Tibial nerve (tissue), 3 donors: ENCODE data around the gene CPNE7.

Experiments
- POLR2A ChIP-seq, 2 donors: fragments of 450-650 bp; IDR thresholded peaks; one replicate each; pipeline ENCODE4 v1.6.1; 2017; ENCODE audit warnings: antibody characterized with exemption in 2 of 2, mild to moderate bottlenecking in 2 of 2, moderate library complexity in 2 of 2
- TF ChIP-seq, protein P1 (sequence below), 5 experiments: fragments of 200-600 bp in 3 of 5; fragments of 450-650 bp in 2 of 5; sonication (generic) in 3 of 5; IDR thresholded peaks; one replicate each; pipeline ENCODE4 v1.5.1; 2016 to 2019; ENCODE audit warnings: antibody characterized with exemption in 5 of 5, mild to moderate bottlenecking in 3 of 5, moderate library complexity in 2 of 5

GRCh38 chr16:89613954-89614459, 38.4 kb downstream of the CPNE7 start:
- no peak for TF ChIP-seq POLR2A (IDR thresholded peaks at IDR 0.05)
- TF ChIP-seq, protein P1, sequence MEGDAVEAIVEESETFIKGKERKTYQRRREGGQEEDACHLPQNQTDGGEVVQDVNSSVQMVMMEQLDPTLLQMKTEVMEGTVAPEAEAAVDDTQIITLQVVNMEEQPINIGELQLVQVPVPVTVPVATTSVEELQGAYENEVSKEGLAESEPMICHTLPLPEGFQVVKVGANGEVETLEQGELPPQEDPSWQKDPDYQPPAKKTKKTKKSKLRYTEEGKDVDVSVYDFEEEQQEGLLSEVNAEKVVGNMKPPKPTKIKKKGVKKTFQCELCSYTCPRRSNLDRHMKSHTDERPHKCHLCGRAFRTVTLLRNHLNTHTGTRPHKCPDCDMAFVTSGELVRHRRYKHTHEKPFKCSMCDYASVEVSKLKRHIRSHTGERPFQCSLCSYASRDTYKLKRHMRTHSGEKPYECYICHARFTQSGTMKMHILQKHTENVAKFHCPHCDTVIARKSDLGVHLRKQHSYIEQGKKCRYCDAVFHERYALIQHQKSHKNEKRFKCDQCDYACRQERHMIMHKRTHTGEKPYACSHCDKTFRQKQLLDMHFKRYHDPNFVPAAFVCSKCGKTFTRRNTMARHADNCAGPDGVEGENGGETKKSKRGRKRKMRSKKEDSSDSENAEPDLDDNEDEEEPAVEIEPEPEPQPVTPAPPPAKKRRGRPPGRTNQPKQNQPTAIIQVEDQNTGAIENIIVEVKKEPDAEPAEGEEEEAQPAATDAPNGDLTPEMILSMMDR (IDR thresholded peaks at IDR 0.05) = no peak
